Activated naive CD4-positive, alpha-beta T cell treated with anti-CD3 and anti-CD28 coated beads, Interleukin-2, amount 10 ng/mL, durations not matched to agents 7 days and 5 days (primary cell): ENCODE measurements around the gene OR2AT4.

Experiments
- CTCF ChIA-PET: fragments of 350-600 bp; sonication (Branson Sonifier 250); formaldehyde crosslinking; loops from one replicate; lab custom pipeline; 2021; ENCODE audit warnings: antibody characterized with exemption; lab: Charles Lee
- DNase-seq: peaks from one replicate; pipeline ENCODE4 v3.0.0-alpha.2; 2020
- H3K27ac Mint-ChIP-seq: one replicate; pipeline ENCODE4 v1.8.0; 2021; ENCODE audit warnings: mild to moderate bottlenecking, moderate library complexity, mixed read lengths
- H3K27me3 Mint-ChIP-seq: one replicate; pipeline ENCODE4 v1.8.0; 2021; ENCODE audit warnings: mild to moderate bottlenecking, mixed read lengths
- H3K36me3 Mint-ChIP-seq: one replicate; pipeline ENCODE4 v1.8.0; 2021; ENCODE audit warnings: mixed read lengths
- H3K4me1 Mint-ChIP-seq: one replicate; pipeline ENCODE4 v1.8.0; 2021; ENCODE audit warnings: mixed read lengths
- H3K4me3 Mint-ChIP-seq: one replicate; pipeline ENCODE4 v1.8.0; 2021; ENCODE audit warnings: mild to moderate bottlenecking, moderate library complexity, mixed read lengths
- H3K9me3 Mint-ChIP-seq: one replicate; pipeline ENCODE4 v1.8.0; 2021; ENCODE audit warnings: mixed read lengths

OR2AT4 gene

DNA sequence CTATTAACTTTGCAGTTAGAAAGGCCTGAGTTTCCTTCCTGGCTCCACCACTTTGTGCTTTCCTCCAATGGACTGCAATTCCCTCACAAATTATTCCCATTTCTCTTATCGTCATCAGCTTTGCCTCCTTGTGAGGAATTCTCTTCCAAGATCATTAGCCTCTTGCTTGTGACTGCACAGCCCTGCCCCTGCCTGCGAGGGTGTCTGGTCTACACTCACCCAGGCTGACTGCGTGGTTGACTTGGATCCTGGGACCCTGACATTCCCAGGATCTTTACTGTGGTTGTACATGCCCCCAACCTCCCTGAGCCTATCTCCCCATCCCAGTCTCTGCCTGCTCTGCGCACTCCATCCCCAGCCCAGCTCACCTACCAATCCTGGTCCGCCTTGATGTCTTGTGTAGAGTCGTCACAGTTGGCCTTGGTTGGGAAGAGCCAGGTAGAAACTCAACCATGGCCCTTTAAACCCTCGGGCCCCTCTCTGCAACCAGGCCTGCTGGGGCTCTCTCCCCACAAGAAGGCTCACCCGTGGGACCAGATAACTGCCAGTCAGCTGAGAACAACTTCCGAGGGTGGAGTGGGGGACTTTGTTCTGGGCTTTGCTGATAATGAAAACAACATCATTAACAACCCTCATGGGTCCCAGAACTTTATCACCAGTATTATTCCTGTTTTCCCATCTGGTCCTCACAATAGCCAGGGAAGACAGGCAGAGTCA lies at the start of gene OR2AT4:
OR2AT4 (minus strand) TSS at position 421 of the 717 bp plus-strand sequence.
- DNase-seq = no peak
- Mint-ChIP-seq H3K4me3 (no peak within 1 kb of the TSS), H3K36me3 (no peaks in the 10 kb centered on the region), H3K27me3 (peaks cover 38% of the 10 kb centered on the region), H3K9me3 (peaks cover under 1% of the 10 kb centered on the region), H3K27ac (no peak within 1 kb of the TSS), H3K4me1 (no peaks in the 10 kb centered on the region)
- CTCF ChIA-PET = no interaction called here

GRCh38 chr11:75145972-75146519 lies 49.4 kb upstream of the OR2AT4 start:
- H3K27ac Mint-ChIP-seq = no peak overlapping the region
- no peaks in the 10 kb centered on the region for H3K36me3 Mint-ChIP-seq
- CTCF ChIA-PET = interaction anchor here (1.1 to 15.8 kb wide), 8 partner anchors 9 to 111 kb away, joined by 3 to 524 read pairs (median 8); partner anchors contain the start of gene TPBGL
- H3K9me3 Mint-ChIP-seq = no peaks in the 10 kb centered on the region
- H3K27me3 Mint-ChIP-seq = peaks cover 18% of the 10 kb centered on the region
- no peak for DNase-seq
- H3K4me3 Mint-ChIP-seq = no peak overlapping the region
- H3K4me1 Mint-ChIP-seq = peaks cover 45% of the 10 kb centered on the region

GRCh38 chr11:75145196-75145971 lies 48.7 kb upstream of the OR2AT4 start:
- Mint-ChIP-seq H3K9me3 (no peaks in the 10 kb centered on the region), H3K36me3 (no peaks in the 10 kb centered on the region), H3K27me3 (peaks cover 11% of the 10 kb centered on the region), H3K4me3 (no peak overlapping the region), H3K27ac (no peak overlapping the region), H3K4me1 (peaks cover 46% of the 10 kb centered on the region)
- no peak for DNase-seq
- CTCF ChIA-PET = interaction anchor here (0.6 to 15.8 kb wide), 14 partner anchors 9 to 127 kb away, joined by 3 to 524 read pairs (median 6); partner anchors contain the start of gene TPBGL

- no peaks in the 10 kb centered on the region for H3K36me3 Mint-ChIP-seq
- no peaks in the 10 kb centered on the region for H3K9me3 Mint-ChIP-seq
- H3K27me3 Mint-ChIP-seq = peaks cover 5% of the 10 kb centered on the region
- CTCF ChIA-PET = interaction anchor here (0.6 to 15.8 kb wide), 15 partner anchors 10 to 127 kb away, joined by 3 to 524 read pairs (median 7); partner anchors contain the start of gene TPBGL
- H3K4me3 Mint-ChIP-seq = no peak overlapping the region
- DNase-seq = no peak
- H3K4me1 Mint-ChIP-seq = peaks cover 46% of the 10 kb centered on the region
- no peak overlapping the region for H3K27ac Mint-ChIP-seq
These were observed 48.0 kb upstream of the OR2AT4 start for GRCh38 chr11:75144716-75145014.

DNA sequence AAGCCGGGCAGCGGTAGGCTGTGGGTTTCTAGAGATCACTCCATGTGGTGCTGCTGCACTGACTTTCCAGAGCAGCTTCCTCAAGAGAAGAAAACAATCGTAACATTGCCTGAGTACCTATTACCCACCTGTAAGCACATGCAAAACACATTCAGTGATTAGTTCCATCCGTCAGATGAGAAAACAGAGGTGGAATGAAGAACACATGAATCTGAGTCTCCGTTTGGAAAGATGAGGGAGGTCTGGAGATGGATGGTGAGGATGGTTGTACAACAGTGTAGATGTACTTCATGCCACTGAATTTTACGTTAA lies 46.7 kb upstream of the OR2AT4 start:
- no peak for DNase-seq
- peaks cover 13% of the 10 kb centered on the region for H3K27me3 Mint-ChIP-seq
- peaks cover 46% of the 10 kb centered on the region for H3K4me1 Mint-ChIP-seq
- H3K4me3 Mint-ChIP-seq = peak overlapping the region; percentile 27
- CTCF ChIA-PET = interaction anchor here (0.7 to 15.8 kb wide), 18 partner anchors 9 to 294 kb away, joined by 3 to 524 read pairs (median 11); partner anchors contain the start of genes SLCO2B1 and TPBGL
- H3K36me3 Mint-ChIP-seq = no peaks in the 10 kb centered on the region
- H3K9me3 Mint-ChIP-seq = no peaks in the 10 kb centered on the region
- H3K27ac Mint-ChIP-seq = peak overlapping the region; percentile 92

GRCh38 chr11:75142714-75143419 lies 46.2 kb upstream of the OR2AT4 start:
- Mint-ChIP-seq H3K27ac (peak overlapping the region; percentile 92), H3K9me3 (no peaks in the 10 kb centered on the region), H3K4me3 (peak overlapping the region; percentile 27), H3K27me3 (peaks cover 18% of the 10 kb centered on the region), H3K4me1 (peaks cover 46% of the 10 kb centered on the region), H3K36me3 (no peaks in the 10 kb centered on the region)
- DNase-seq = peak; percentile 88
- CTCF ChIA-PET = interaction anchor here (0.9 to 15.8 kb wide), 17 partner anchors 10 to 283 kb away, joined by 3 to 524 read pairs (median 12); partner anchors contain the start of genes SLCO2B1 and TPBGL

DNA sequence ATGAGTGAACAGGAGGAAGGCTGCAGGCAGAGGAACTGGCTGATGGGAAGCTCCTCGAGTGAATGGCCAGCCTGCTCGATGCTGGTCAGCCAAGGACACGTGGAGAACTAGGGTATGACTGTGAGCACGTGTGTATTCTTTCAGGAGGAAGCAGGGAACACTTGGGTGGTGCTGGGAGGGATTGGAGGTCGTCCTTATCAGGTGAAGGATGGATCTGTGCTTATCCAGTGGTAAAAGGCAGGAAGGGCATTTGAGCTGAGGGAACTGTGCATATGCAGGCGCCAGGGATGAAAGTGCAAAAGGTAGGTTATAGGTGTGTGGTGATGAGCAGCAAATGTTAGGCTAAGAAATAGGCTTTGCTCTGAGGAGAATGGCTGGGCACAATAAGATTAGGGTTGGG lies 44.5 kb upstream of the OR2AT4 start:
- peaks cover 26% of the 10 kb centered on the region for H3K27me3 Mint-ChIP-seq
- H3K4me3 Mint-ChIP-seq = no peak overlapping the region
- no peaks in the 10 kb centered on the region for H3K36me3 Mint-ChIP-seq
- no peak overlapping the region for H3K27ac Mint-ChIP-seq
- CTCF ChIA-PET = interaction anchor here (0.5 to 15.8 kb wide), 38 partner anchors 11 to 1288 kb away, joined by 3 to 524 read pairs (median 5); partner anchors contain the start of genes SLCO2B1 and TPBGL
- DNase-seq = no peak
- H3K9me3 Mint-ChIP-seq = no peaks in the 10 kb centered on the region
- peaks cover 46% of the 10 kb centered on the region for H3K4me1 Mint-ChIP-seq

DNA sequence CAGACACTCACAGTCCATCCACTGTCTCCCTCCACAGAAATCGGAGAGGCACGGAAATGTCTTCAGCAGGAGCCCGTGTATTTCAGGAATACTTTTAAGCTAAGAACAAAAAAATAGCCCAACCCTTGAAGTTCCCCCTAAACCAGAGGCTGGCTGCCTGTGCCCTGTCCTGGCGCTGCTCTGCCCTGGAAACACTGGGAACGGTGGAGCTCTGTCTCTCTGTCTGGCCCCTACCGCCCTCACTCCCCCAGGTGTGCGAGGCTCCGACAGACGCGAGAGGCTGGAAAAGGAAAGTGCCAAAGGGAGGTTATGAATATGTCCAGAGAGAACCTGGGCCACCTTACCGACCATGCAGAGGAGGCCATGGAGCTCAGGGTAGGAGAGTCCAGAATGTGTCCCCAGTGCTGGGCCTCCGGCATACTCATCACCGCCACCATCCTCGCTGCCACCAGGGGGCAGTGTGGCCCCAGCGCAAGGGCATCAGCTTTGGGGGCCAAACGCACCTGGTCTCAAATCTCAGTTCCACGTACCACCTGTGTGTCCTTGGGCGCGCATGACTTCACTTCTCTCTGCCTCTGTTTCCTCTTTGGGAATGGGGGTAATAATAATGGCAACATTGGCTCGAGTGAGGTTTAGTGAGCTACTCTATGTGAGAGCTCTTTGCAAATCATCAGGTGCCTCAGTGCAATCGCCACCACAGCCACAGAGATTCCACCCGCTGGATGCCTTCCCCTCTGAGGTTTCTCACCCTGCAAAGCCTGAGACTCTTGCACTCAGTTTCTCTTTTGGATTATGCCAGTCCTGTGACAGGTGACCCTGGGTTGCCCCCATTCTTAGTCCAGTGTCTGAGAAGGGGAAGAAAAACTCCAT lies 43.8 kb upstream of the OR2AT4 start:
- Mint-ChIP-seq H3K27me3 (peaks cover 31% of the 10 kb centered on the region), H3K36me3 (no peaks in the 10 kb centered on the region), H3K9me3 (no peaks in the 10 kb centered on the region), H3K27ac (no peak overlapping the region), H3K4me3 (no peak overlapping the region), H3K4me1 (peaks cover 44% of the 10 kb centered on the region)
- CTCF ChIA-PET = interaction anchor here (0.5 to 15.8 kb wide), 46 partner anchors 11 to 1289 kb away, joined by 3 to 524 read pairs (median 5); partner anchors contain the start of genes SLCO2B1 and TPBGL
- DNase-seq = peak; percentile 83

DNA sequence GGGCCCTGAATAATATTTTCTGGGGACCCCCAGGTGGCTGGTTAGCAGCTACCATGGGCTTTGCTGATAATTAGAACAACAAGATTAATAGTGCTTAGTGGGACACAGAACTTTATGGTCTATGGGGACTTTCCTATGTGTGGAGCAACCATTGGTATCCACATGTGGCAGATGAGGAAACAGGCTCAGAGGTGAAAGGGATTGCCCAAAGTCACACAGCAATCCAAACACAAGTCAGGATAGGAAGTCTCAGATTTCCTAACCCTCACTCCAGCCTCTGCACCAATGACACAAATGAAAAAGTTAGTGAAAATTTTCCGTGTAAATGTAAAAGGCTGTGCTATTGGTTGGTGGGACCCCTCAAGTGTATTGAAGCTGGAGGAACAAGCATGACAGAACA lies 39.0 kb upstream of the OR2AT4 start:
- Mint-ChIP-seq H3K36me3 (no peaks in the 10 kb centered on the region), H3K9me3 (no peaks in the 10 kb centered on the region), H3K4me3 (no peak overlapping the region), H3K4me1 (peaks cover 2% of the 10 kb centered on the region), H3K27ac (no peak overlapping the region), H3K27me3 (peaks cover 66% of the 10 kb centered on the region)
- CTCF ChIA-PET = interaction anchor here (2.7 kb wide), 1 partner anchor 70 kb away, joined by 13 read pairs; no protein-coding TSS in a partner anchor
- no peak for DNase-seq

DNA sequence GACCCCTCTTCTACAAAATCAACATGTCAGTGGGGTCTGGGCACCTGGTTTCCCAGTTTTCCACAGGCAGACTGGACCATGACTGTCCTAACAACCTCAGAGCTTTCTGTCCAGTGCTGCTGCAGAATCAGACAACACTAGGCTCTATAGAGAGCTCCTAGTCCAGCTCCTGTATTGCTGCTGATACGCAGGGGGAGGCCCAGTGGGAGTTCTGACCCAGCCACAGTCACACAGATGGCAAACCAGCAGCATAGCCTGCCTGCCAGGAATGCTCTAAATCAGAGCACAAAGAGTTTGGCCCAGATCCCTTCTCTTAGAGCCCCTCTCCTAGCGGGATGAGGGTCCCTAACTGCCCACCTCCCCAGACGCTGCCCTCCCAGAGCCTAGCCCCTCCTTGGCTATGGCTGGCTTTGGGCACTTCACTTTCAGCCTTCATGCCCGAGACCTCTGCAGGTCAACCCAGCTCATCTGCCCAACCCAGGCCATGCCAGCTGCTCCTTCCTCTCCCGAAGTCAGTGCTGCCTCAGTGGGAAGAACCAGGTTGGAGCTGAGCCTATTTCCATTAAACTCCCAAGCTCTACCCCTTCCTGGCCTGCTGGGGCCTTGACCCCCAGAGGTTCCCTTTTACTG lies 38.5 kb upstream of the OR2AT4 start:
- DNase-seq = no peak

GRCh38 chr11:75133976-75134375 lies 37.3 kb upstream of the OR2AT4 start:
- no peak overlapping the region for H3K27ac Mint-ChIP-seq
- H3K9me3 Mint-ChIP-seq = no peaks in the 10 kb centered on the region
- no peaks in the 10 kb centered on the region for H3K4me1 Mint-ChIP-seq
- CTCF ChIA-PET = interaction anchor here (1.3 to 2.9 kb wide), 3 partner anchors 8 to 111 kb away, joined by 3 to 13 read pairs (median 11); no protein-coding TSS in a partner anchor
- no peak overlapping the region for H3K4me3 Mint-ChIP-seq
- H3K36me3 Mint-ChIP-seq = no peaks in the 10 kb centered on the region
- H3K27me3 Mint-ChIP-seq = peaks cover 61% of the 10 kb centered on the region
- DNase-seq = no peak

More for the DNA sequence above, 38.5 kb upstream of the OR2AT4 start:
- no peaks in the 10 kb centered on the region for H3K36me3 Mint-ChIP-seq
- H3K4me1 Mint-ChIP-seq = no peaks in the 10 kb centered on the region
- H3K4me3 Mint-ChIP-seq = no peak overlapping the region
- H3K27me3 Mint-ChIP-seq = peaks cover 67% of the 10 kb centered on the region
- CTCF ChIA-PET = interaction anchor here (1.1 to 2.7 kb wide), 3 partner anchors 70 to 113 kb away, joined by 3 to 13 read pairs (median 4); no protein-coding TSS in a partner anchor
- H3K9me3 Mint-ChIP-seq = no peaks in the 10 kb centered on the region
- no peak overlapping the region for H3K27ac Mint-ChIP-seq

- no peaks in the 10 kb centered on the region for H3K36me3 Mint-ChIP-seq
These were observed 35.4 kb upstream of the OR2AT4 start for GRCh38 chr11:75132080-75132479.

More at GRCh38 chr11:75132080-75132479, 35.4 kb upstream of the OR2AT4 start:
- Mint-ChIP-seq H3K27me3 (peaks cover 56% of the 10 kb centered on the region), H3K4me1 (no peaks in the 10 kb centered on the region), H3K4me3 (no peak overlapping the region), H3K9me3 (no peaks in the 10 kb centered on the region), H3K27ac (no peak overlapping the region)
- DNase-seq = no peak
- CTCF ChIA-PET = interaction anchor here (1.1 to 2.9 kb wide), 2 partner anchors 10 to 76 kb away, joined by 3 to 11 read pairs; no protein-coding TSS in a partner anchor
